K562 (cell line): ENCODE measurements around the gene B3GAT3. TPM values are rescaled to one million over a fixed set of nuclear protein-coding genes. Genes with fewer than 3 reads are reported as not detected.

Experiments
- CREB1 ChIP-seq, 2 experiments: sonication (generic) in 1 of 2; formaldehyde crosslinking in 1 of 2; IDR thresholded peaks; 2 replicates each; pipeline versions ENCODE4 v1.6.1 to v1.8.0; 2012 to 2022; ENCODE audit warnings: inconsistent platforms in 1 of 2, mild to moderate bottlenecking in 1 of 2, missing genetic modification reagents in 1 of 2, moderate library complexity in 1 of 2
- E4F1 ChIP-seq: fragments of 250-450 bp; sonication (Bioruptor Pico); IDR thresholded peaks from 2 replicates; pipeline ENCODE4 v1.5.0; 2021; ENCODE audit warnings: mild to moderate bottlenecking, borderline replicate concordance
- EGR1 ChIP-seq: fragments of 450-650 bp; conservative IDR thresholded peaks from 2 replicates; pipeline ENCODE4 v1.6.1; 2017; ENCODE audit warnings: mild to moderate bottlenecking
- ERF ChIP-seq: fragments of 450-650 bp; formaldehyde crosslinking; IDR thresholded peaks from 2 replicates; pipeline ENCODE4 v1.4.0; 2020; ENCODE audit warnings: mild to moderate bottlenecking, mixed read lengths
- FOXP4 ChIP-seq: sonication (generic); formaldehyde crosslinking; IDR thresholded peaks from 2 replicates; pipeline ENCODE4 v1.8.0; 2022; ENCODE audit warnings: mild to moderate bottlenecking, missing genetic modification reagents, borderline replicate concordance
- HDAC2 ChIP-seq: fragments of 450-650 bp; IDR thresholded peaks from 2 replicates; pipeline ENCODE4 v1.6.1; 2016; ENCODE audit warnings: mild to moderate bottlenecking
- KLF13 ChIP-seq: fragments of 450-650 bp; IDR thresholded peaks from 2 replicates; pipeline ENCODE4 v1.6.1; 2016; ENCODE audit warnings: missing genetic modification characterization, low read depth, mild to moderate bottlenecking, missing compliant biosample characterization, moderate library complexity, borderline replicate concordance
- MED1 ChIP-seq: sonication (generic); formaldehyde crosslinking; IDR thresholded peaks from 2 replicates; pipeline ENCODE4 v1.8.1; 2023; ENCODE audit warnings: missing genetic modification reagents, borderline replicate concordance
- SMAD1 ChIP-seq: fragments of 150-350 bp; IDR thresholded peaks from 2 replicates; pipeline ENCODE4 v1.6.1; 2014; ENCODE audit warnings: low read length, low read depth; ENCODE audit not compliant: partially characterized antibody
- SREBF1 ChIP-seq: fragments of 150-350 bp; IDR thresholded peaks from 2 replicates; pipeline ENCODE4 v1.6.1; 2014; ENCODE audit warnings: antibody characterized with exemption, low read depth, low read length, borderline replicate concordance
- ZFX ChIP-seq: sonication (generic); formaldehyde crosslinking; IDR thresholded peaks from 2 replicates; pipeline ENCODE4 v1.8.0; 2022; ENCODE audit warnings: mild to moderate bottlenecking, missing genetic modification reagents, moderate library complexity
- ZNF41 ChIP-seq: fragments of 250-450 bp; sonication (Bioruptor Pico); conservative IDR thresholded peaks from 2 replicates; pipeline ENCODE4 v1.4.0; 2020; ENCODE audit warnings: mild to moderate bottlenecking
- ZNF551 ChIP-seq: fragments of 250-450 bp; sonication (Bioruptor Pico); IDR thresholded peaks from 2 replicates; pipeline ENCODE4 v1.5.0; 2021; ENCODE audit warnings: mild to moderate bottlenecking, moderate library complexity
- ZNF584 ChIP-seq: fragments of 200-800 bp; sonication (Bioruptor generic); IDR thresholded peaks from 2 replicates; pipeline ENCODE4 v1.6.1; 2016; ENCODE audit warnings: low read depth, mild to moderate bottlenecking, missing genetic modification characterization, missing compliant biosample characterization
- polyA plus RNA-seq, 8 experiments: library from polyadenylated mRNA; depleted of rRNA in 4 of 8; stranded (reverse) in 5 of 8; unstranded in 3 of 8; fragments of >200 nt; fragmentation: Nextera tagmentation in 2 of 8; fragmentation: Illumina TruSeq in 1 of 8; extraction: Ambion mirVana in 2 of 8; extraction: Trizol in 1 of 8; gene quantifications; 2 replicates each; pipeline versions ENCODE4 v1.2.1 to v1.2.3, GENCODE V29; 2011 to 2014; ENCODE audit warnings: inconsistent platforms in 1 of 8, missing spikeins in 1 of 8
- total RNA-seq, 7 experiments: library from RNA; depleted of rRNA in 6 of 7; stranded (reverse); fragments of >200 nt in 6 of 7; fragmentation: Illumina TruSeq in 2 of 7; extraction: Trizol in 2 of 7; gene quantifications; 2 replicates each; pipeline versions ENCODE4 v1.2.1 to v1.2.3, GENCODE V29; 2011 to 2021; ENCODE audit warnings: low replicate concordance in 1 of 7
- TF ChIP-seq, protein P1 (sequence below), 3 experiments: fragments of 200-800 bp in 1 of 3; fragments of 250-450 bp in 1 of 3; fragments of 450-650 bp in 1 of 3; sonication (Bioruptor Pico) in 1 of 3; sonication (Bioruptor generic) in 1 of 3; formaldehyde crosslinking in 1 of 3; IDR thresholded peaks; 2 replicates each; pipeline versions ENCODE4 v1.6.1 to v1.8.0; 2016 to 2022; ENCODE audit warnings: mild to moderate bottlenecking in 2 of 3, missing genetic modification characterization in 2 of 3, missing compliant biosample characterization in 1 of 3, moderate library complexity in 1 of 3
- TF ChIP-seq, protein P2 (sequence below), 2 experiments: IDR thresholded peaks; 2 replicates each; pipeline ENCODE4 v1.6.1; 2011; ENCODE audit warnings: borderline replicate concordance in 1 of 2, control low read depth in 1 of 2, low read depth in 1 of 2, low read length in 1 of 2, mild to moderate bottlenecking in 1 of 2, mixed read lengths in 1 of 2, moderate library complexity in 1 of 2; ENCODE audit not compliant: insufficient read depth in 1 of 2, insufficient read length in 1 of 2, poor library complexity in 1 of 2, severe bottlenecking in 1 of 2; ENCODE audit errors: extremely low read depth in 1 of 2

B3GAT3 gene
- total and polyA plus RNA-seq, 9 of the 15 experiments (the other 6 are each of a cell fraction or from before 2014, with no cell fraction given) = 0.30 to 64.0 (median 21.4) TPM

DNA sequence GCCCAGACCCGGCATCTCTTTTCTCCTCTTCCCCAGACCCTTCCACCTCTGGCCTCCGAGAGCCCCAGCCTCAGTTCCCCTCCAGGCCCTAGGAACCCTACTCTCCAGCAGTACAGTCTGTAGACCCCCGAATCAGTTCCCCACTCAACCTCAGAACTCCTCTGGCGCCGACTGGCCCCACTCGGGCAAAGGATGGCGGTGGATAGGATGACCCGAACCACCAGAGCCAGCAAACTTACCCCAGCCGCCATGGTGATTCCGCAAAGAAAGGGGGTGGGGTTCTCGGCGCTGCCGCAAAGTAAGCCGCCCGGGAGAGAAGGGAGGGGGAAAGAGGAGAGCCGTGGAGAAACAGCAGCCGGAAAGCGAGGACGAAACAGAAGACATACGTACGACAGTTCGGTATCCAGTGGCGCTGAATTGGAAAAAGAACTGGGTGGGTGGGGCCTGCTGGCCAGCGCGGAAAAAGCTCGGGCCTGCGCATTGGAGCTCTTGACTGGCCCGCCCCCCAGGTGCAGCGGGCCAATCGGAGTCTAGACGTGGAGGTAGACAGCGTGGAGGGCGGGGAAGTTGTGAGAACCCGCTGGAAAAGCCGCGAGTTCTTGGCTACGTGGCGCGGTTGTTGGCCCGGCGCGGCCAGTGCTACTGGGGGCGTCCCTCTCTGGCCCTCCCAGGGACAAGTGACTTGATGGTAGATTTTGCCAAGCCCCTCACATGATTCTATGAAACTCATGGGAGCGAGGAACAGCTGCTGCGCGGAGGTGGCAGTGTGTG is 48.0 kb downstream of the B3GAT3 start, which contains the start of gene EEF1G (continued):
- TF ChIP-seq, protein P1, sequence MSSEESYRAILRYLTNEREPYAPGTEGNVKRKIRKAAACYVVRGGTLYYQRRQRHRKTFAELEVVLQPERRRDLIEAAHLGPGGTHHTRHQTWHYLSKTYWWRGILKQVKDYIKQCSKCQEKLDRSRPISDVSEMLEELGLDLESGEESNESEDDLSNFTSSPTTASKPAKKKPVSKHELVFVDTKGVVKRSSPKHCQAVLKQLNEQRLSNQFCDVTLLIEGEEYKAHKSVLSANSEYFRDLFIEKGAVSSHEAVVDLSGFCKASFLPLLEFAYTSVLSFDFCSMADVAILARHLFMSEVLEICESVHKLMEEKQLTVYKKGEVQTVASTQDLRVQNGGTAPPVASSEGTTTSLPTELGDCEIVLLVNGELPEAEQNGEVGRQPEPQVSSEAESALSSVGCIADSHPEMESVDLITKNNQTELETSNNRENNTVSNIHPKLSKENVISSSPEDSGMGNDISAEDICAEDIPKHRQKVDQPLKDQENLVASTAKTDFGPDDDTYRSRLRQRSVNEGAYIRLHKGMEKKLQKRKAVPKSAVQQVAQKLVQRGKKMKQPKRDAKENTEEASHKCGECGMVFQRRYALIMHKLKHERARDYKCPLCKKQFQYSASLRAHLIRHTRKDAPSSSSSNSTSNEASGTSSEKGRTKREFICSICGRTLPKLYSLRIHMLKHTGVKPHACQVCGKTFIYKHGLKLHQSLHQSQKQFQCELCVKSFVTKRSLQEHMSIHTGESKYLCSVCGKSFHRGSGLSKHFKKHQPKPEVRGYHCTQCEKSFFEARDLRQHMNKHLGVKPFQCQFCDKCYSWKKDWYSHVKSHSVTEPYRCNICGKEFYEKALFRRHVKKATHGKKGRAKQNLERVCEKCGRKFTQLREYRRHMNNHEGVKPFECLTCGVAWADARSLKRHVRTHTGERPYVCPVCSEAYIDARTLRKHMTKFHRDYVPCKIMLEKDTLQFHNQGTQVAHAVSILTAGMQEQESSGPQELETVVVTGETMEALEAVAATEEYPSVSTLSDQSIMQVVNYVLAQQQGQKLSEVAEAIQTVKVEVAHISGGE (CRISPR knock-in tag; IDR thresholded peaks at IDR 0.05) = peak in 1 of 3 experiments; percentile 68; a peak in 1 of 6 replicates
- no peak for TF ChIP-seq ZNF551
- peak; percentile 78 for TF ChIP-seq ZFX (CRISPR knock-in tag)
- TF ChIP-seq HDAC2 = peak; percentile 33; the same call in 1 of the 2 replicates
- no peak for TF ChIP-seq SREBF1
- TF ChIP-seq CREB1 (IDR thresholded peaks at IDR 0.05) = no peak
- peak; percentile 66; the same call in 1 of the 2 replicates for TF ChIP-seq CREB1 (CRISPR knock-in tag; IDR thresholded peaks at IDR 0.05)
- TF ChIP-seq ERF = 0 out of 2 replicates have a peak, but pooled peaks have one; percentile 65
- no peak for TF ChIP-seq ZNF584 (CRISPR knock-in tag)
- peak; percentile 71 for TF ChIP-seq SMAD1
- TF ChIP-seq E4F1 = peak; percentile 97
- TF ChIP-seq ZNF41 (CRISPR knock-in tag) = no peak
- peak; percentile 30; the same call in 1 of the 2 replicates for TF ChIP-seq FOXP4 (CRISPR knock-in tag)
- TF ChIP-seq MED1 (CRISPR knock-in tag) = no peak
- peak; percentile 85 for TF ChIP-seq KLF13
- peak; percentile 25 for TF ChIP-seq EGR1
- TF ChIP-seq, protein P2, sequence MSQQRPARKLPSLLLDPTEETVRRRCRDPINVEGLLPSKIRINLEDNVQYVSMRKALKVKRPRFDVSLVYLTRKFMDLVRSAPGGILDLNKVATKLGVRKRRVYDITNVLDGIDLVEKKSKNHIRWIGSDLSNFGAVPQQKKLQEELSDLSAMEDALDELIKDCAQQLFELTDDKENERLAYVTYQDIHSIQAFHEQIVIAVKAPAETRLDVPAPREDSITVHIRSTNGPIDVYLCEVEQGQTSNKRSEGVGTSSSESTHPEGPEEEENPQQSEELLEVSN (IDR thresholded peaks at IDR 0.05; ENCODE audit: borderline replicate concordance in 1 of 2, extremely low read depth in 1 of 2, insufficient read depth in 1 of 2, insufficient read length in 1 of 2, low read depth in 1 of 2, low read length in 1 of 2, poor library complexity in 1 of 2, severe bottlenecking in 1 of 2) = peak; percentile 23 to 58
